COLO829 (cell line): ENCODE data around the gene PTPRG.

ENCODE experiments used
- DNase-seq: peaks from one replicate; pipeline ENCODE4 v3.0.0; 2012; ENCODE audit warnings: low spot score

The PTPRG gene

DNA sequence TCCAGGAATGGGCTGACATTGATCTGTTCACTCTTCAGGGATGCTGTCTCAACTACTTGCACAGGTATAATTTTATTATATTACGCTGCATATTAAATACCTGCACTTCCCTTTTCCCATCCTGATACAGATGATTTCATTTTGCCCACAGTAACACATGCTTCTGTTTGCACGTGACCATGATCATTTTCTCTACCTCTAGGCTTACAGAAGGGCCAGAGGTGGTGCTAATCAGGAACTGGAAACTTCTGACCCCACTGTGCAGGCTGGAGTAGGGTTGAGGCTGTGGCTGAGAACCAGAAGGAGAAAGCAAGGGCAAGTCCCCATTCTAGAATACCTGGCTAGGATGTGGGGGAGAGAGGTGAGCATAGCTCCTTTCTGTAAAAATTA is 304.8 kb downstream of the PTPRG start:
- no peak for DNase-seq

GRCh38 chr3:61866961-61867461 is 305.6 kb downstream of the PTPRG start:
- no peak for DNase-seq

DNA sequence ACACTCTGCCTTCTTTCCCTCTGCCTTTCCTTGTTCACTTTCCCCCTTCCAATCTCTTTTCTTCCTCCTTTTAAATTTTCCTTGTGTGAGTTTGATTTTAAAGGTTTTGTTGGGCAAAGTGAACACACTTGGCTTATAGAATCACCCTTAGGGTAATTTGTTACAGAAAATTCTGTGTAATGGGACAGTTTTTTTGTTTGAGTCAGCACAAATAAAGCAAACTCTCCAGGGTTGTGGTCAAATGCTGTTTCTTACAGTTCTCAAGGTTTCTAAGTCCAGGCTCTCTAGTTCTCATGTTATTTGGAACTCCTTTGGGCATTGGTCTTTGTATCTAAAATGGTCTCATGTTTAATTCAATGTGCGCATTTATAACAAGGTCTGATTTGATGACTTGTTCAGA is 307.1 kb downstream of the PTPRG start:
- no peak for DNase-seq

GRCh38 chr3:61869371-61869770 is 308.0 kb downstream of the PTPRG start:
- DNase-seq = no peak

DNA sequence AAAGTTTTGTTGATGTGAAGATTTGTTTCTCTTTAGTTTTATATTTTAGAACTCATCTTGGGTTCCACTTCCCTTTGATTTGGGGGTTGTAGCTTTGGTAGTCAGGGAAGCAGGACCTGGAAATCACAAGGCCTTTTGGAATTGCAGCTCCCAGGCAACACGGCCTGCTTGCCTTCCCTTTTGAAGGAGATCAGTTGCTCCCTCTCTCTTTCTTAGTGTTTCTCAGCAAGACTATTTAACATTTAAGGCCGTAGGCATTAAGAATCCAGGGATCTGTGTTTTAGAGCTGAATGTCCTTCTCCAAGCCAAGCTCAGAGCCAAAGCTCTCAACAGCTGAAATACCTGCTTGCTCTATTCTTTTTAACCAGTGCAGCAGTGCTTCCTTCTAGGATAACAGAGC is 310.3 kb downstream of the PTPRG start:
- no peak for DNase-seq

DNA sequence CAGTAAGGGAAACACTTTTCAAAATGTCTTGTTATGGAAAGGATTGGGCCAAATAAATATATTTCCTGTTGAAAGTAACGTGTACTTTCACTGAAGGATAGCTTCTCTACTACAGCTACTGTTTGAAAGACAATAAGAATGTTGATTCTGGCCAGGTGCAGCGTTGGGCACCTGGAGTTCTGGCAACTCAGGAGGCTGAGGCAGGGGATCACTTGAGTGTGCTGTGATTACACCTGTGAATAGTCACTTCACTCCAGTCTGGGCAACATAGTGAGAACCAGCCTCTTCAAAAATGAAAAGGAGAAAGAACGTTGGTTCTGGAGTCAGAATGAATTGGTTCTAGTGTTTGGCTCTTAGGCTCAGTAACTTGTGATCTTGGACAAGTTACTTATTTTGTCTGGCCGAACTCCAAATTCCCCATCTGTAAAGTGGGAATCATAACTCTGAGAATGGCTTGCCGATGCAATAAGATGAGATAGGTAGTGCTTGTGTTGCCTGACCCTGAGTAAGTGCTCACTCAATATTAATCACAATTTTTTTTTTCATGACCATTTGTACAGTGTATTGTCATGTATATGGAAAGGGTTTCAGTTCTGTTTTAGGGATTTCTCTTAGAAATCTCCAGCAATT is 310.8 kb downstream of the PTPRG start:
- DNase-seq = no peak

GRCh38 chr3:61875046-61875844 is 313.9 kb downstream of the PTPRG start:
- no peak for DNase-seq

DNA sequence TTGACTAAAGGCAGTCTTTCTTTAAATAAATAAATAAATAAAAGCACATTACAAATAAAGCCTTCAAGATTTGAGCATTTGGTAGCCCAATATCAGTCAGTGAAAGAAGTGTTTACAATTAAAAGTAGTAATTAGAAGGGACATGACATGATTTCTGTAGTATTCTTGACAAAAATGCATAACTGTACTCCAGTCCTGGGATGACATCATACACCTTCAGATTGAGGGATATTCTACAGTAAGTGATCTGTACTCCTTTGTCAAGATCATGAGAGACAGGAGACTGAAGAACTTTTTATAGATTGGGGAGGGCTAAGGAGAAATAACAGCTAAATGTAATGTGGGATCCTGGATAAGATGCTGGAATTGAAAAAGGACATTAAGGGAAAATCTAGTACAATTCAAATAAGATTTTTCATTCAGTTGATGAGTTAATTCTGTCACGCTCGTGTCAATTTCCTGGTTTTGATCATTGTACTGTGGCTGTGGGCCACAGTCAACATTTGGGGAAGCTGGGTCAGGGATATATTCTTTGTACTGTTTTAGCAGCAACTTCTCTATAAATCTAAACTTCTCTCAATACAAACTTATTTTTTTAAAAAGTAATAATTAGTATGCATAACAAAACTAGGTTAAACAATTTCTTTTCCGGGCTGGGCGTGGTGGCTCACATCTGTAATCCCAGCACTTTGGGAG is 314.8 kb downstream of the PTPRG start:
- DNase-seq = peak; percentile 15

DNA sequence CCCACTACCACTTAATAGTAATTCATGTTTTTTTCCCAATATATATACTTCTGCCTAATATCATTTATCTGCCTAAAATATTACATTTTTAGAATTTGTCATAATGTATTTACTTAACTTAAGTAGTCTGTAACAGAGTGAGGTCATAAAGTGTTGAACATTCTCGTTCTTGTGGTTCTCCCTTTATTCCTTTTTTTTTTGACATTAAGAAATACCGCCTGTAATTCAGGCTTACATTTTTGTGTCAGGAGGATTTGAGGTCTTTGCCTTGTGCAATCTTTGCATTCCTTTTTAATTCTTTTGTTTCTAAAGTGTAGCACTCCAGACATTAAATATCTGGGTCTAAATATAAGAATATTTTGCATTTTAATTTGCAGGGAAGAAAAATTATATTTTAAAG is 315.4 kb downstream of the PTPRG start:
- no peak for DNase-seq

DNA sequence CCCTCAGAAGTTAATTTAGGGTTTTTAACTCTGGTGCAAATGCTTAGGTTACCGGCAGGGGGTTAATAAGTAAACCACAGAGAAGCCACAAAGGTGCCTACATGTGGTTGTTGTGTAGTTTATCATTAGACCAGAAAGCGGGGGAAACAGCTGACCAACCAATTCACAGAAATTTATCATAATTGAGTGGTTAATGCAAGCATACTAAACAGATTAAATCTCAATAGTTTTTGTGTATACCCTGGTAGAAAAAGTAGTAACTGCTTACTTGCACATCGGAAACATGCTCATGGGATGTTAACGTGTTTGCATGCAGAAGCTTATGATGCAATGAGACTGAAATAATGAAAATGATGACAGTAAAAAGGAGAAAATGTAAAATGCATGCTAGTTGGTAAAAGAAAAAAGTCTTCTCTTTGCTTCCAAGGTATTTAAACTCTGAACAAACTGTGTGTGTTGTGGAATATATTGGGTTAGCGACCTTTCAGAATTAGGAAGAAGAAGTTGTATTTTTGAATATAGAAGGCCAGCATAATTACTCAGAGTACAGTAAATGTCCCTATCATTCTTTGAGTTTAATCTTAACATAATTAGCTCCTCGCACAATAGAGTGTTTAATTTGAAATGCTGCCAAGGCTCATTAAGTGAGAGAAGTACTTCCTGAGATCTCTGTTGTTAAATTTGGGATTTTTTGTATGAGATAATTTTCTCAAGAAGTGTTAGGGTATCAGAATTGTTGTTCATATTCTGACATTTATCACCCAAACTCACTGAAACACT is 316.2 kb downstream of the PTPRG start:
- no peak for DNase-seq

GRCh38 chr3:61882253-61882652 is 320.9 kb downstream of the PTPRG start:
- DNase-seq = no peak

DNA sequence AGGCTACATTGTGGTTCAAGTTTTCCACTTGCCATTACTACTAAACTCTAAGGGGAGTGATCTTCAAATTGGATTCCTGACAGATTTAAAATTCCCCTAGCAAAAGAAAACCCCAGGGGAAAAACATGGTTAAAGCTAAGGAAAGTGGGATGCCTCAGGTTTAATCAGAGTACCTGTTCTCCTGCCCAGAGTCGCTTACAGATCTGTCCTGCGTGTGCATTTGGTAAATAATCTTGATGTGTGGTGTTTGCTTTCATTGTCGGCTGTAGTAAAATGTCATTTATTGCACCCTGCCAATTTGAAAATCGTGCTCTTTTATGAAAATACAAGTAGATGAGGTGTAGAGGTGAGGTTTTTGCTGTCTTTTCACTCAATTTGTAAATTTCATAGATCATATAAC is 323.4 kb downstream of the PTPRG start:
- no peak for DNase-seq

DNA sequence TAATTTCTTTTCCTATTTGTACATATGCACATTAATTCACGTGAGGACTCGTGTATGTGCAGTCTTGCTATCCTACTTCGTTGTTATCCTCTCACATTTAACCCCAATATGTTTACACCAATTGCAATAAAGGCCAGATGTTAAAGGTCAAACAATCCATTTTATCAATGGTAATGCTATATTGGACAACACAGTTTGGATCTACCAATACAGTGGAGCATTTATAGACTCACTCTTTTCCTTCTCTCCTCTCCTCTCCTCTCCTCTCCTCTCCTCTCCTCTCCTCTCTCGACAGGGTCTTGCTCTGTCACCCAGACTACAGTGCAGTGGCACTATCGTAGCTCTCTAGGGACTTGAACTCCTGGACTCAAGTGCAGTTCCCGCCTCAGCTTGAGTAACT is 324.0 kb downstream of the PTPRG start:
- DNase-seq = no peak

DNA sequence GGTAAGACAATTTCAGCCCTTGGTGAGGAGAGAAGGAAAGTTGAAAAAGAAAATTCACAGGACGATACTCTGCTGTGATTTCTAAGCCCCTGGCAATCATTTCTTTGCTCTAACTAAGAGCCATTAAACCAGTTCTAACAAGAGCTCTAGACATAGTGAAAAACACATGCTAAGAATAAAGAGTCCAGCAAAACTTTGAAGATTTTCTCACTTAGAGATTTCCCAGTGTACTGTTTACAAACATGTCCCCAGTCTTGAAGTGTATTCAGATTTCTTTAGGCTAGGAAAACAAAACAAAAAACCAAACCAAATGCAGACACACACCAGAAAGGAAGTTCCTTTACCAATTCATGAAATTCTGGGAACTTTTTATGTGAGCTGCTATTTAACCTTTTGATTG is 325.8 kb downstream of the PTPRG start:
- DNase-seq = no peak

- no peak for DNase-seq
Measured at GRCh38 chr3:61889259-61889658, 327.9 kb downstream of the PTPRG start.

GRCh38 chr3:61890167-61890566 is 328.8 kb downstream of the PTPRG start:
- DNase-seq = no peak

- no peak for DNase-seq
Measured at GRCh38 chr3:61890586-61890985, 329.2 kb downstream of the PTPRG start.

DNA sequence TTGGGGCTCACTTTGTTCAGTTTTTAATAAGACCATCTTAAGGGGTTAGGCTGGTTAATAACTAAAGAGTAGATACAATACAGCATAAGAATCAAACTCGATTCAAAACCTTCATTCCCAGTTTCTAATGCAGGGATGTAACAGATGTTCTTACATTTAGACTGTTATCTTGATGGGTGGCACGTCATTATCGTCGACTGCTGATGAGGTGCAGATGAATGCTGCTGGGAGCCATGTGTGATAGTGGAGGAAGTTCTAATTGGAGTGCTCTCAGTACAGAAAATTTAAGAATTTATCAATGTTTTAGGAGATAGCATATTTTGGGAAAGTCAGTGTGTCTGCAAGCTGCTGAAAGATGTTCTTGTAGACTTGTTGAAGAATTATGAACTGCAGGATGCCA is 331.5 kb downstream of the PTPRG start:
- DNase-seq = no peak

DNA sequence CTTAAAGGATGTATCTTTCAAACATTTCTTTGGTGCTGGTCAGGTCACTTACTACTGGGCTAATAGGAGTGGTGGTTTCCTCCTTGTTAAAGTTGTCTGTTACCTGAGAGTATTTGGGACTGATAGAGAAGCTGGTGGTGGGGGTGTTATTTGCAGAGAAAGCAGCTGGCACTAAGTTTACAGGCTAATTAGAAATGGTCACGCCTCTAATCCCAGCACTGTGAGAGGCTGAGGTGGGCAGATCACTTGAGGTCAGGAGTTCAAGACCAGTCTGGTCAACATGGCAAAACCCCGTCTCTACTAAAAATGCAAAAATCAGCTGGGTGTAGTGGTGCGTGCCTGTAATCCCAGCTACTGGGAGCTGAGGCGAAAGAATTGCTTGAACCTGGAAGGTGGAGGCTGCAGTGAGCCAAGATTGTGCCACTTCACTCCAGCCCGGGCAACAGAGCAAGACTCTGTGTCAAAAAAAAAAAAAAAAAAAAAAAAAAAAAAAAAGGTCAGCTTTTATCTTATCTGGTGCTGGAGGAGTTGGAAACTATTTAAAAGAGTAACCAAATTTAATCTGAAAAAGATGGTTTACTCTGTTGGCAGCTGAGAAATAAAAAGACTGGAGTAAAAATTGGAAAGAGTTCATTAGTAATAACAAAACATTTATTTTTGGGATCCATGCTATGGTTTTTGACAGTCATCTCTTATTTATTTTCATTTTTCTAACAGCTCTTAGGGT is 332.6 kb downstream of the PTPRG start:
- DNase-seq = no peak

DNA sequence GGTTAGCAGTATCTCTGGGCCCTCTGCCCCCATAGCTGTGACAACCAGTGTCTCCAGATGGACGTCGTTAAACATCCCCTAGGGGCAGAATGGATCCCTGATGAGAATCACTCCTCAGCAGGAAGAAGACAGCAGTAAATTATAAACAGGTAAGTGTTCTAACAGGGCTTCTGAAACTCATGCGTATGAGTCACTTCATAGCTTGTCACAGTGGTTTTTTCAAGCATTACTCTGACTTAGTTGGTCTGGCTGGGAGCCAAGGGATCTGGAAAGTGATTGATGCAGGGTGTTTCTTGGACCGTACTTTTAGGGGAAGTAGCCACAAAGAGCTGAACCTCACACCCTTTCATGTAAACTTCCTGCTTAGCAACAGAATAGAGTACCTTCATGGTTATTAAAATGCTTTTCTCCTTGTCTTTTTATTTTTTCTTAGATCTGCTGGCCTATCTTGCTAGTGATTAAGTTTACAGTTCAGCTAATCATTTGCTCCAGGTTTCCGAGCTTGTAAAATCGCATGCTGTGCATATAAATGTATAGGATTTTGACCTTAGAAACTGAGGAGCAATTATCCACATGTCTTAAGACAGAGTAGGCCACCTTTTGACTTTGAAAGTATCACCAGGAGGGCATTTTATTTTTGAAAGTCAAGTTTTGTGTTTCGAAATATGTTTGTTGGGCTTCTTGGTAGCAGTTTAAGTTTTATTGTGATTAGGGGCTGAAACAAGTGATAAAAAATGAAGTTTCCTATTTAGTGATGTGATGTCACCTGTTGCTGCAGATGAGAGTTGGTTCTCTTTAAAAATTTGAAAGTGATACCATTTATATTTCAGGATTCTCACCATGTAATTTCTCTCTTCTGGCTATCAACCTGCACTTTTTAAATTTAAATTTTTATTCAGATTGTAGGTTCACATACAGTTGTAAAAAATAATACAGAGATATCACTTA is 333.9 kb downstream of the PTPRG start:
- peak; percentile 90 for DNase-seq
